RPMI7951 (cell line): ENCODE results near the gene MSLN. TPM values are rescaled to one million over a fixed set of nuclear protein-coding genes. Genes with fewer than 3 reads are reported as not detected.
"Not testable (repeated sequence)": the region's sequence is repeated elsewhere in the genome, so short reads cannot be mapped to it uniquely, and the experiment has no call there.

ENCODE experiments used
- DNase-seq: peaks from one replicate; pipeline ENCODE4 v3.0.0-alpha.2; 2012; ENCODE audit warnings: low read depth
- total RNA-seq: library from RNA; depleted of rRNA; stranded (reverse); fragments of >200 nt; shearing (Covaris generic); gene quantifications from 2 replicates; pipeline ENCODE4 v1.2.3, GENCODE V29; 2014

MSLN gene
- total RNA-seq, 1 experiment from 2014 or later = not detected

GRCh38 chr16:775236-775796 lies 14.8 kb downstream of the MSLN start:
- no peak for DNase-seq

- DNase-seq = not testable (repeated sequence)
These were observed 15.8 kb downstream of the MSLN start for GRCh38 chr16:776298-776697.

- DNase-seq = no peak
These were observed 16.3 kb downstream of the MSLN start for GRCh38 chr16:776824-777223.

GRCh38 chr16:777826-778225 lies 17.3 kb downstream of the MSLN start:
- DNase-seq = no peak

GRCh38 chr16:778447-778846 lies 17.9 kb downstream of the MSLN start:
- DNase-seq = no peak

GRCh38 chr16:778909-779527 lies 18.5 kb downstream of the MSLN start:
- no peak for DNase-seq

GRCh38 chr16:779561-779960 lies 19.0 kb downstream of the MSLN start:
- no peak for DNase-seq

GRCh38 chr16:780296-780695 lies 19.8 kb downstream of the MSLN start:
- no peak for DNase-seq

- no peak for DNase-seq
These were observed 20.9 kb downstream of the MSLN start for GRCh38 chr16:781346-782010.

GRCh38 chr16:782258-782657 lies 21.7 kb downstream of the MSLN start:
- no peak for DNase-seq

GRCh38 chr16:782766-783403 lies 22.4 kb downstream of the MSLN start:
- DNase-seq = no peak

GRCh38 chr16:783404-784161 lies 23.0 kb downstream of the MSLN start:
- DNase-seq = no peak

- no peak for DNase-seq
These were observed 23.9 kb downstream of the MSLN start for GRCh38 chr16:784431-784830.

- no peak for DNase-seq
These were observed 25.3 kb downstream of the MSLN start for GRCh38 chr16:785563-786535.

- DNase-seq = no peak
These were observed 26.9 kb downstream of the MSLN start for GRCh38 chr16:787321-787966.

- no peak for DNase-seq
These were observed 27.5 kb downstream of the MSLN start, which contains the start of gene RPUSD1 for GRCh38 chr16:787978-788398. RPUSD1 (minus strand) TSS chr16:788381; CDS start chr16:787737, 644 bp downstream.

GRCh38 chr16:788399-789126 lies 28.0 kb downstream of the MSLN start, which contains the start of gene CHTF18:
CHTF18 (plus strand) TSS chr16:788620; CDS start chr16:788685, 65 bp downstream.
- peak; percentile 84 for DNase-seq

GRCh38 chr16:789191-789850 lies 28.8 kb downstream of the MSLN start:
- DNase-seq = no peak

GRCh38 chr16:790086-790485 lies 29.6 kb downstream of the MSLN start:
- DNase-seq = no peak
